NCI-H524 (cell line): Measurements from ENCODE around the gene LSM5.

Experiments used
- DNase-seq, 2 experiments: peaks; one replicate each; lab custom pipeline; 2025; lab: John Stamatoyannopoulos, UW

Gene LSM5

DNA sequence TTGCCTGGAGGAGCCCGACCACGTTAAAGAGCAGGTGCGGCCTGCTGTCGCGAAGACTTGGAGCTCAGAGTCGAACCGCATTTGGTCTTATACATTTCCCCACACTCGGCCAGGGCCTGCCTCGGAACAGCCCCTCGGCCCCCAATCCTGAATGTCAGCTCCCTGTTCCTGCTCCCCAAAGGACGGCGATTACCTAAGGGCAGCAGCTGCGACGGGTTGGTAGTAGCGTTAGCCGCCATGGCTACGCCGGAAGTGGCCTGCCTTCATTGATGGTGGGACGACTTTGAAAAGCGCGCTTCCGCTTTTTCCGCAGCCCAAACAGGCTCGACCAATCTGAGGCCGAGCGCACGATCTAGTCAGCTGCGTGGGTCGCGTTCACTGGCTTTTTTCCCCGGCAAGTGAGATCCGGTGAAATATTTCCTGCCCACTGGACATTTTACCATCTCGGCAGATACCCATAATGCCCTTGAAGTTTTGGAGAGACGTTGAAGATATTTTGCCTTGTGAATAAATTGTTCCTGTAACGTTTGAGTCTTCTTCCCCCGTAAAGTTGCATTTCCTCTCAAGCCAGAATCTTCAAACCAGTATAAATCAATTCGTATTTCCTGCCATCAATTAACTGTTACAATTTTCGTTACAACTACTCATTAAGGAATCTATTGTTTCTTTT lies at the start of gene LSM5:
TSS of gene LSM5 (minus strand) at position 254 of the 670 bp plus-strand sequence. CDS start at position 239, 15 bp downstream.
- peak; percentile 81 to 95 for DNase-seq

DNA sequence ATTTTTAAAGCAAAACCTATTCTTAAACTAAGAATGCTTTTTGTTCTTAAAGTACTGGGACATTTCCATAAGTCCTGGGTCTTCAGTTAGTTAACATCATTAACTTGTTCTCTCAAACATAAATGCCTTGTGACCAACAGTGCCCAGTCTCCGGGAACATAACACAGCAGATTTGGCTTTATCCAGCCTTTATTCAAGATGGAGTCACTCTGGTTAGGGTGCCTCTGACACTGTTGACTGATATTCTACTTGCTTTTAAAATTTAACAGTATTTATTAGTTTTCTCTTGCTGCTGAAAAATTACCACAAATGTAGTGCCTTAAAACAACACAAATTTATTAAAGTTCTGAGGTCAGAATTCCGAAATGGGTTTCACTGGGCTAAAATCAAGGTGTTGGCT lies 49.2 kb upstream of the LSM5 start:
- DNase-seq, result no peak

DNA sequence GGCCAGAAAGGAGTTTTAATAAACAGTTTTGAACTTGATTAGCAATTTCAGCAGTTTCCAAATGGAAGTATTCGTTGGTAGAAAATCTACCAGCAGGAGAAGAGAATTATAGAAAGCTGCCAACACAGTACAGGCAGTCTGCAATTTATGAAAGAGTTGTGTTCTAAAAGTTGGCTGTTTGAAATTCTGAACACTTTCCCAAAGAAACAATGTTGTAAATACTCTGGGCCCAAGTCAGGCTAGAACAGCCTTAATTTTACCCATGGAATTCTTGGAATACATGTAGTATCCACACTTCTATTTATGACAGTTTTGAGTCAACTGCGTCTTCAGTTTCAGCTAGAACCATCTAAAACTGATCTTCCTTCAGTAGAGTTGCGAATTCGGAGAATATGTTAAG lies 47.6 kb upstream of the LSM5 start:
- DNase-seq, result no peak

DNA sequence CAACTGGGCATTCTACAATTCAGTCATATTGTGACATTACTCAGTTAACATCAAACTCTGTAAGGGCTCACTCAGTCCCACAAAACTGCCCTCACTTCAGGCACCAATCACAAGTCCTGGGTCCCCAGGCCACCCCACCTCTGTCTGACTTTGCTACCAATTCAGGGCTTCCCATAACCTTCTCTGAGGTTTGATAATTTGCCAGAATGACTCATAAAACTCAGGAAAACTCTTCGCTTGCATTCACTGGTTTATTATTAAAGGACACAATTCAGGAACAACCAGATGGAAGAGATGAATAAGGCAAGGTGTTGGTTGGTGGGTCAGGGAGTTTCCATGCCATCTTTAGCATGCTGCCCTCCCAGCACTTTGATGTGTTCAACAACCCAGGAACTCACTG lies 46.4 kb upstream of the LSM5 start:
- DNase-seq, result no peak

DNA sequence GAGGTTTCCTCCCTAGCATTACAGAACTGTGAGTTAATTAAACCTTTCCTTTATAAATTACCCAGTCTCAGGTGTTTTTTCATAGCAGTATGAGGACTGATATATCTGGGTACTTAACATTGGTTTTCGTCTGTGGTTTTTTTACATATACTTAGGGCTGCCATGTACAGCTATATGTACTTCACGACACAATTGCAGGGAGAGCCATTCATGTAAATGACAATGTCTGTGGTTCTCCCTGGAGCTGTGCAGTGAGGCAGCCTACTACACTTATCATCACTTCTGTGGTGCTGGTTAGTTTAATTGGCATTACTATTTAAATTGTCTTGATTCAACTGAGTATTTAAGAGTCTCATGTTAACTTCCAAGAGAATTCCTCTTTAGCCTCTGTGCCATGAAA lies 45.8 kb upstream of the LSM5 start:
- DNase-seq, result no peak

DNA sequence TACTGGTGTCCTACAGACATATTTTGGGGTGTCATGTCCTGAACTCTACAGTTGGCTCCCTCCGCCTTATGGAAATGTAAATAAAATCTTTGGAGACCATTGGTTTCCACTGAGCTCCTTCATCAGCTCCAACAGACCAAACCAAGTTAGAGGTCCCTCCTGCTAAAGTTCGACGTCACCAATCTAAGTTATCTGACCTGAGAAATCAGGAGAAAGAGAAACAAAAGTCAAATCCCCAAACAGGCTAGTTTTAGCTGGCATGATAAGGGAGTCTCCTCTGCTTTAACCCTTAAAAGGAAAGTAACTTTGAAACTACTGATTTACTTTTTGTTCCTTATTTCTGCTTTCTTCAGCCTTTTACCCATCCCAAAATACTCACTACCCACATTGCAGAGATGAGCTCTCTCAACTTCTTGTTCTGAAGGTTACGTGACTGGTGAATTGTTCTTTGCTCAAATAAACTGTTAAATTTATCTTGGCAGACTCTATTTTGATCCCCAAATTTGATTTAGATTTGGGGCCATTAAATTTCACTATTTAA lies 45.1 kb upstream of the LSM5 start:
- no peak for DNase-seq

DNA sequence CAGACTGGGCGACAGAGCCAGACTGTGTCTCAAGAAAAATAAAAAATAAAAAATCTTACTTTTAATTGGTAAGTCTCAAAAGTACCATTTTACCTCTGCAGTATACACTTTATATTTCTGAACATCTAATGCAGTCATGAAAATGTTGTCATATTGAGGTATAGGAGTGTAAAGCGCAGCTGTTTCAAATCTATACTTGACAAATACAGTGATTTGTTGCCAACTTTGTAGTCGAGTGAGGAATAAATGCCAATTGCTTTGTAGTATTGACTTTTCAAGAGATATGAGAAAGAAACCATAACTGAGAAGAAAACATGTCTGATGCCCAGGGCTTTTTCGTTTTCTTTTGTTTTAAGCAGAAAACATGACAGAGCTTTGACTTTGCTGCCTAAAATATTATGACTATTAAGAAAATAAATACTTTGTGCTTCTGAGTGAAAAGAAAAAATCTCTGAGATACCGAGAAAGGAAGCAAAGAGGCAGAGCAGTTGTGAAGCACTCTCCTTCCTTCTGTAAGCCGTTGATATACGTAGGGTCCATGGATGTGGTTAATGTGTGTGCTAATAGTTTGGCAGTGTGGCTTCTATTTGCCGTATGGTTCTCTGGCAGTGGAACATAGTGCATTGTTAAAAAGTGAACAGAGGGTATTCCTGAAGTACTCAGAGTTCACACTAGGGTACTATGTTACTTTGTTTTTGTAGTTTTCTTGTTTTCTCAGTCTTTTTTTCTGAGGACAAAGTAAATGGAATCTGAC lies 43.3 kb upstream of the LSM5 start:
- DNase-seq, result no peak

DNA sequence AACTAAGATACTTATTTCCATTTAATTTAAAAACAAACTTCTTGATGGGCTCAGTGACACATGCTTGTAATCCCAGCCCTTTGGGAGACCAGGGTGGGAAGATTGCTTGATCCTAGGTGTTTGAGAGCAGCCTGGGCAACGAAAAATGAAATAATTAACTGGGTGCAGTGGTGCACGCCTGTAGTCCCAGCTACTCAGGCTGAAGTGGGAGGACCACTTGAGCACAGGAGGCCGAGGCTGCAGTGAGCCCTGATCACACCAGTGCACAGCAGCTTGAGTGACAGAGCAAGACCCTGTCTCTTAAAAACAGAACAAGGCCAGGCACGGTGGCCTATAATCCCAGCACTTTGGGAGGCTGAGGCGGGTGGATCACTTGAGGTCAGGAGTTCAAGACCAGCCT lies 42.5 kb upstream of the LSM5 start:
- DNase-seq, result no peak

DNA sequence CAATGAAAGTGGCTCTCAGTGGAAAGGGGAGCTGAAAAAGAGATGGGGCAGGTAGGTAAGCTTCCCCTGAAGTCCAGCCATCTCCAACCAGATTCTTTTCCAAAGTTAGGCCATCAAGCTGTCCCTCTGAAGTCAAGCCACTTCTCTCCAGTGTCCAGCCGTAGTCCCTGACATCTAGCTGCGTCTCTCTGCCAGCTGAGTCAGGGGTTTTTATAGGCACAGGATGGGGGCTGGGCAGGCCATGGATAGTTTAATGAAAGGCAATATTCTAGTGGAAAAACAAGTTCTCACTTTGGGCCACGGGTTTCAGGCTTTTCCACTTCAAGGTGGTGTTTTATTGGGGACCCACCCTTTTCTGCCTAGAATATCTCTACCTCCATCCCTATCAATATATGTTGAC lies 41.9 kb upstream of the LSM5 start:
- DNase-seq, result no peak

DNA sequence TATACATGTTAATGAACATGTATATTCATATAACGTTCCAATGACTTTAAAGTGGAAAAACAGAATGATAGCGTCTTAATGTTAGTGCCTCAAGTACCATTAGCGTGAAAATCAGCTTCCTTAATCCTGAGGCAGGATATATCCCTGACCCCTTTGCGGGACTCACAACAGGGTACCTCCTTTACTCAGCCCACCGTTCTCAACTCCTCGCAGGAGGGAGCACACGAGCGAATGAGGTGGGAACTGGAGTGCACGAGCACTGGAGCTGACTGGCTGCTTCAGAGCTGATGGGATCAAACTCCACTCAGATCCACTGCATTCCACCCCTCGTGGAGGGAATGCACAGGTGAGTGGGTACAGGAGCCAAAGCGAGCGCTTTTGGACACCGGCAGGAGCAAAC lies 41.2 kb upstream of the LSM5 start:
- DNase-seq, result no peak

DNA sequence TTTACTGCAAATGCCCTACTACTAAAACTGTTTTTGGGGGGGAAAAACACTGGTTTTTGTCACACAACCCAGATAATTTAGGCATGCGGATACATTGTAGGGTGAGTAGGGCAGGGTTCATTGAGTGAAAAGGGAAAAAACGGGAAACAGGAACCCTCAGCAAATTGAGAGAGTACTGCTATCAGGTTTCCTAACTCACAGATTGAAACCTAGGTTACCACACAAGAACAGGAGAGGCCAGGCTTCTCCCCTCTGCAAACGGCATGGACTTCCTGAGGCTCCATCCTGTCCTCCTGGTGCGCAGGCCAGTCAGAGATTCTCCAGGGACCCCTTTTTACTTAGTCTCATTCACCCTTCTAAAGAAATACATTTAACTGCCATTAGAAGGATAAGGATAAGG lies 35.7 kb upstream of the LSM5 start:
- DNase-seq, result no peak

DNA sequence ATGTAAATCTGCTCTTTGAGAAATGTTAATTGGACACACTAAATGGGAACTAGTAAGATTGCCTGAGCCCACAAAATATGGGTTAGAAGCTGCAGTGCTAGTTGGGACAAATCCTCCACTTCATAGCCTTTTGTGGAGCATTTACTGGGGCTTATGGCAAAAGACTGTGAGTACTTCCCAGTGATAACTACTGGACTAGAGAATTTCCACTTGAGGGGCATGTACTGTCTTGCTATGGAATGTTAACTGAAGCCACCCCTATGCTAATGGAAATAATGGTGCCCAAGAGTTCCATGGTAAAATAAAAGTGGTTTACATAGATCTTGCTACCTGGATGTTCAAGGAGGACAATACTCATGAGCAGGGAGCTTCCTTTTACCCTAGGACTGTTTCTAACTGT lies 34.5 kb upstream of the LSM5 start:
- DNase-seq, result no peak

DNA sequence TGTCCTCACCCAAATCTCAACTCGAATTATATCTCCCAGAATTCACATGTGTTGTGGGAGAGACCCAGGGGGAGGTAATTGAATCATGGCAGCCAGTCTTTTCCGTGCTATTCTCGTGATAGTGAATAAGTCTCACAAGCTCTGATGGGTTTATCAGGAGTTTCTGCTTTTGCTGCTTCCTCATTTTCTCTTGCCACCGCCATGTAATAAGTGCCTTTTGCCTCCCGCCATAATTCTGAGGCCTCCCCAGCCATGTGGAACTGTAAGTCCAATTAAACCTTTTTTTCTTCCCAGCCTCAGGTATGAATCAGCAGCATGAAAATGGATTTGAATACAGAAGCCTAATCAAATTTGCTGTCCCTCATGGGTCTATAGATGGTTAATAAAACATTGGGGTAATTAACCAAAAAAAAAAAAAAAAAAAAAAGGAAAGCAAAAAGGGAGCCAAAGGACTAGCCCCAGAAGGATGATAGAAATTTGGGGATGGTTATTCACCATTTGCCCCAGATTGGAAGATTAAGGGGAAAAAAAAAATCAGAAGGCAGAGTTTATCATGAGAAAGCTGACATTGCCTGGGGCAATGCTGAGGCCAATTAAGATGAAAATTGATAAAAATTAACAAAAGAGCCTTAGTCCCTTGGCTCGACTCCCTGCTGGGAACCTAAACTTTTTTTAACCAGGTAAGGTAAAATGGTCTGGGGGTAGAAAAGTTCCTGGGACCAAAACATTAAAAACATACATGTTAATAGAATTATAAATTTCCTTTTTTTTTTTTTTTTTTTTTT lies 32.8 kb upstream of the LSM5 start:
- DNase-seq, result no peak

DNA sequence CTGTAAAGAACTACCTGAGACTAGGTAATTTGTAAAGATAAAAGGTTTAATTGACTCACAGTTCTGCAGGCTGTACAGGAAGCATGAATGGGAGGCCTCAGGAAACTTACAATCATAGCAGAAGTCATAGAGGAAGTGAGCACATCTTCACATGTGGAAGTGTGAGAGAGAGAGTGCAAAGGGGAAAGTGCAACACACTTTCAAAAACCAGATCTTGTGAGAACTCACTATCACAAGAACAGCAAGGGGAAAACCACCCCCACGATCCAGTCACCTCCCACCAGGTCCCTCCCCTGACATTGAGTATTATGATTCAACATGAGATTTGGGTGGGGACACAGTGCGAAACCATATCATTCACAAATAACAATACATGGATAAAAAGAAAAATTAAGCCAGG lies 29.6 kb upstream of the LSM5 start:
- DNase-seq, result no peak

DNA sequence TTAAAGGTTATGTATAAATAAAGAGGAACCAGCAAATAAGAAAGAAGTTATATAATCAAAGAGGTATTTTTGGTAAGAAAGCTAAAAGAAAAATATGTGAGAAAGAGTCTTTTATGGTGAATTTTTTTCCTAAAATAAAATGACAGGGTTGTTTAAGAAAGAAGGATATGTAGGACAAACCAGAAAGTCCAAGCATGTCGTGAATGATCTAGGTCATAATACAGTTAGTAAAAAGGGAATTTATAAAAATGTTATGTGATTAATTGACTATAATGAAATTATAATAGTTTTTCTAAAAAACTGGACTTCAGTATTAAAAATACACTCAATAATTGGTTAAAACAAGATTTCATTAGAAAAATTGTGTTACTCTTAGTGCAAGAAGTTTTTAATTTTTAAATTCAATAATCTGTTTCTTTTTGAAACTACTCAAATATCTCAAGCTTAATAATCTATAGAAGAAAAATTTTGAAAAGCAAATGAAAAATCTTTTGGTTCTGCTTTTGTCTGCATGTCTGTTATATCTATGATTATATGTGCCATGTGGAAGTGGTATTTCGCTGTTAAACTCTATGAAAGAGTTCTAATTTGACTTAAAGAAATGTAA lies 28.5 kb upstream of the LSM5 start:
- DNase-seq, result no peak

DNA sequence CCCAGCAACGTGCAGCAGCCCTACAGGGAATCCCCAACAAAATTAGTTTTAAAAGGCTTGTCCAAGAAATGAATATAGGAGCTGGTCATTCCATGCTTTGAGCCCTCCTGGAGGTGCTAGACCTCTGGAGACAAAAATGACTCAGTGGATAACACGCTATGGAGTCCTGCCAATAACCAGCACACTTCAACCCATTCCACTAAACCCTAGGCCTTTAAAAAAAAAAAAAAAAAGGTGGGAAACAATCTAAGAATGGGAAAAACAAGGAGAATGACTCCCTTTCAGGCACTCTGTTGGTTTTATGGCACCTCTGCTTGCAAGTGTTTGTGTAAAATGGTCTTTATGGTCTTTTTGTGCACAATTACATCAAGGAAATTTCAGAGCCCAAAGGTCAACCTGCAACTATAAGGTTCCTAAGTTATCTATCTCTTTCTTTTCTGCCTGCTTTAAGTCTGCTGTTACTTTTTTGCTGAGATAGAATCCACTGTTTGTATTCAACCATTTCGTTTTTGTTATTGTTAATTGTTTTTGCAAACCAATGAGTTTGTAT lies 26.4 kb upstream of the LSM5 start:
- DNase-seq, result no peak

DNA sequence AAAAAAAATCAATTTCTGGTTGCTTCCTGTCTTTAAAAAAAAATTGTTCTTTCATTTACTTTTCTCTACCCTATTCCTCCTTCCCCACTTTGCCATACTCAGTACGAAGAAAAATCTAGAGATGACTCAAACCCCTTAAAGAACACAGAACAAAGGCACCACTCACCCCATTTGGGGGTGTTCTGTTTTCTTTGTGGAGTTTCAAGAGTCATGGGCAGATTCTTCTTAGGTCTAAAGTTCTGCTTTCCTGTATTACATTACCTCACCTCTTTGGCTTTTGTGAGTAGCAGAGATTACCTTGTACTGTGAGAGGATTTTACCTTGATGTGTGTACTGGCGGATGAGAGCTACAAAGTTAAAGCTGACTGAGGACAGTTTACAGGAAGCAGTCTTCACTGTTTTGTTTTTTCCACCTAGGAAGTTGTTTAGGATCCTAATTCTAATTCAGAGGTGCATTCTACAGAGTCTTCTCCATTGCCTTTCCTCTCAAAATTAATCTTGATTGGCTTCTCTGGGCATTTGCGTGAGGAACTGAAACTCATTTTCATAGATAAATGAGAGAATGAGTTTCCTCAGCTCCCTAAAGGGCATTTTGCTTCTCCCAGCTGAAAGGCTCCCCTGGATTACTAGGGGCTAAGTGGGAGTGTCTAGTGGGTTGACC lies 25.8 kb upstream of the LSM5 start:
- DNase-seq, result no peak

DNA sequence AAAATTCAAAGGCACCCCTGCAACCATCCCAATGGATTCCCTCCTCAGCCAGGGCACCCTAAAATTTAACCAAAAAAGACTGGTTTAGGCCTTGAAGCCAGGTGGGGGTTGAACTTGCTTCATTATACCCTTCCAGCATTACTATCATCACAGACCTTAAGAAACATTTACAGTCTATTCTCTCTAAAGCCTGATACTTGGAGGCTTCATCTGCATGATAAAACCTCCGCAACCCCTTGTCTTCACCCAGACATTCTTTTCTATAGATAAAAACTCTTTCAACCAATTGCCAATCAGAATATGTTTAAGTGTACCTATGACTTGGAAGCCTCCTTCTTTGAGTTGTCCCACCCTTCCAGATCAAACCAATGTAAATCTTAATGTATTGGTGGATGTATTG lies 23.0 kb upstream of the LSM5 start:
- DNase-seq, result no peak

DNA sequence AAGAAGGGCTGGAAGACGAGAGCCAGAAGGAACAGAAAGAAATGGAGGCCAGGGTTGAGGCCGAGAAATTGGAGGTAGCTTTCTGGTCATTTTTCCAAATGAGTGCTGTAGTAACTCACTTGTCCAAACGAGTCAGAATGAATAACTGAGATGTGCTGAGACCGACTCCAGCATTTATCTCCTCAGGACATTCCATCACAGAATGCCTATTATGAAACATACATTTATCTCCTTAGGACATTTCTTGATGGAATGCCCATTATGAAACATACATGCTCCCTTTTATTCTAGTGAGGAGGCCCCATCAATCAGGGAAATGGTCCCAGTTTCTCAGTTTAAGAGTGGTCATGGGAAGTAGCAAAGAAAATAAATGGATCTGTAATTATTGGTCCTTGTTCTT lies 21.6 kb upstream of the LSM5 start:
- DNase-seq, result no peak

DNA sequence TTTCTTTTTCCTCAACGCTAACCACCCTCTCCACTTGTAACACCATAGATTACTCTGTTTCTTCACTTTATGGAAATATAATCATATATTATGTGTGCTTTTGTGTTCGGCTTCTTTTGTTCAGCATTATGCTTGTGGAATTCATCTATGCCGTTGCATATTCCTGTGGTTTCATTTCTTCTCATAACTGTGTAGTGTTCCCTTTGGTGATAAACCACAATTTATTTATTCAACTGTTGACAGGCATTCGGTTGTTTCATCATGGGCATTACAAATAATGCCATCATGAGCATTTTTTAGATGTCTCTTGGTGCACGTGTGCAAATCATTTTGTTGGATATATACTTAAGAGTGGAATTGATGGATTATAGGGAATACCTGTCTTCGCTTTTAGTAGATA lies 17.2 kb upstream of the LSM5 start:
- DNase-seq, result no peak

DNA sequence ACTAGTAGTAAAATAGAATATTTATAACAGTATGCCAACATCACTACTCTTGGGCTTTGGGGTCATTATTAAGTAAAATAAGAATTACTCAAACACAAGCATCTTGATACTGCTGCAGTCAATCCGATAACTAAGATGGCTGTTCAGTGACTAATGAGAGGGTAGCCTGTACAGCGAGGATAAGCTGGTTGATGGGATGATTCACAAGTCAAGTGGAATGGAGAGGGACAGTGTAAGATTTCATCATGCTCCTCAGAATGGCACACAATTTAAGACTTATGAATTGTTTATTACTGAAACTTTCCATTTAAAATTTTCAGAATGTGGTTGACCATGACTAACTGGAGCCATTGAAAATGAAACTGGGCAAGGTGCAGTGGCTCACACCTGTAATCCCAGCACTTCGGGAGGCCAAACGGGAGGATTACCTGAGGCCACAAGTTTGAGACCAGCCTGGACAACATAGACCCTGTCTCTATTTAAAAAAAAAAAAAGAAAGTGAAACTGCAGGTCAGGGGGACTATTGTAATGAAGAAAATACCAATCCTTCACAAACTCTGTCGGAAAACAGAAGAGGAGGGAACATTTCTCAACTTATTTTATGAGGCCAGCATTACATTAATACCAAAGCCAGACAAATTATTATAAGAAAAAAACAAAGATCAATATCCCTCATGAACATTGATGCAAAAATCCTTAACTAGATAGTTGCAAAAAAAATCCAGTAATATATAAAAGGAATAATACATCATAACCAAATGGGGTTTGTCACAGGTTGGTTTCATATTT lies 16.3 kb upstream of the LSM5 start:
- DNase-seq, result peak in 1 of 2 experiments; percentile 27
